KMS-11 (cell line): ENCODE measurements around the gene HDAC4.

Experiments
- H2AFZ ChIP-seq: fragments of 200-600 bp; sonication (generic); 2 replicates; pipeline ENCODE4 v1.6.1; 2016; ENCODE audit warnings: antibody characterized with exemption, mixed run types, low read depth
- H3K27ac ChIP-seq: fragments of 200-600 bp; sonication (generic); 2 replicates; pipeline ENCODE4 v1.6.1; 2016; ENCODE audit warnings: mild to moderate bottlenecking, mixed run types
- H3K27me3 ChIP-seq: fragments of 200-600 bp; sonication (generic); 2 replicates; pipeline ENCODE4 v1.6.1; 2017; ENCODE audit warnings: mild to moderate bottlenecking, low read depth, mixed run types, moderate library complexity; ENCODE audit not compliant: insufficient read depth
- H3K36me3 ChIP-seq: fragments of 200-600 bp; sonication (generic); 2 replicates; pipeline ENCODE4 v1.6.1; 2017; ENCODE audit warnings: mild to moderate bottlenecking, mixed run types; ENCODE audit not compliant: insufficient read depth
- H3K4me1 ChIP-seq: fragments of 200-600 bp; sonication (generic); 2 replicates; pipeline ENCODE4 v1.6.1; 2016; ENCODE audit warnings: mild to moderate bottlenecking, low read depth, mixed run types; ENCODE audit not compliant: poor library complexity, severe bottlenecking
- H3K4me2 ChIP-seq: fragments of 200-600 bp; sonication (generic); 2 replicates; pipeline ENCODE4 v1.7.0; 2016; ENCODE audit warnings: mild to moderate bottlenecking, mixed run types
- H3K4me3 ChIP-seq: fragments of 200-600 bp; sonication (generic); IDR thresholded peaks from 2 replicates; pipeline ENCODE4 v1.6.1; 2017; ENCODE audit warnings: low read depth, low read length, mixed read lengths; ENCODE audit not compliant: insufficient read depth
- H3K79me2 ChIP-seq: fragments of 200-600 bp; sonication (generic); 2 replicates; pipeline ENCODE4 v1.6.1; 2016; ENCODE audit warnings: low read depth, mixed run types; ENCODE audit not compliant: insufficient read depth
- H3K9ac ChIP-seq: fragments of 200-600 bp; sonication (generic); 2 replicates; pipeline ENCODE4 v1.6.1; 2016; ENCODE audit warnings: mild to moderate bottlenecking, mixed run types
- H4K20me1 ChIP-seq: fragments of 200-600 bp; sonication (generic); 2 replicates; pipeline ENCODE4 v1.6.1; 2016; ENCODE audit warnings: mild to moderate bottlenecking, mixed run types; ENCODE audit not compliant: insufficient read depth
- CTCF ChIP-seq: fragments of 200-600 bp; sonication (generic); conservative IDR thresholded peaks from 2 replicates; pipeline ENCODE4 v1.6.1; 2017; ENCODE audit warnings: low read depth, mild to moderate bottlenecking, antibody characterized with exemption, low read length, moderate library complexity, mixed read lengths

The HDAC4 gene

GRCh38 chr2:239018271-239019182 lies 382.3 kb downstream of the HDAC4 start:
- H3K27me3 ChIP-seq: peaks cover 11% of the 10 kb centered on the region; the same call in 1 of the 2 replicates
- no peaks in the 10 kb centered on the region for H3K36me3 ChIP-seq
- H2AFZ ChIP-seq: no peak overlapping the region
- no peak overlapping the region for H3K9ac ChIP-seq
- H3K4me3 ChIP-seq: no peak overlapping the region
- no peaks in the 10 kb centered on the region for H4K20me1 ChIP-seq
- H3K4me1 ChIP-seq: no peaks in the 10 kb centered on the region
- TF ChIP-seq CTCF: no peak
- no peak overlapping the region for H3K27ac ChIP-seq
- H3K79me2 ChIP-seq: no peaks in the 10 kb centered on the region
- H3K4me2 ChIP-seq: no peak overlapping the region

- Histone ChIP-seq H3K9ac (no peak overlapping the region), H3K27ac (no peak overlapping the region), H3K4me1 (no peaks in the 10 kb centered on the region), H3K27me3 (peaks cover 6% of the 10 kb centered on the region; the same call in 1 of the 2 replicates), H4K20me1 (no peaks in the 10 kb centered on the region), H3K4me2 (no peak overlapping the region), H3K79me2 (no peaks in the 10 kb centered on the region), H2AFZ (no peak overlapping the region), H3K36me3 (no peaks in the 10 kb centered on the region), H3K4me3 (no peak overlapping the region)
- no peak for TF ChIP-seq CTCF
These were observed 383.2 kb downstream of the HDAC4 start for GRCh38 chr2:239017491-239018098.

GRCh38 chr2:239015901-239016675 lies 384.7 kb downstream of the HDAC4 start:
- no peak overlapping the region for H2AFZ ChIP-seq

More at GRCh38 chr2:239015901-239016675, 384.7 kb downstream of the HDAC4 start:
- Histone ChIP-seq H3K27me3 (peaks cover 10% of the 10 kb centered on the region), H4K20me1 (no peaks in the 10 kb centered on the region), H3K36me3 (no peaks in the 10 kb centered on the region), H3K9ac (no peak overlapping the region), H3K4me2 (no peak overlapping the region), H3K4me3 (no peak overlapping the region), H3K27ac (no peak overlapping the region), H3K4me1 (no peaks in the 10 kb centered on the region), H3K79me2 (no peaks in the 10 kb centered on the region)
- no peak for TF ChIP-seq CTCF
